ENCODE measurements around the gene SLC26A11. TPM values are rescaled to one million over a fixed set of nuclear protein-coding genes. Genes with fewer than 3 reads are reported as not detected.

SLC26A11 gene
- total RNA-seq, 1 experiment from 2014 or later, result 37.1 TPM

- no peak overlapping the region for H3K27ac Mint-ChIP-seq (ENCODE audit: unreplicated experiment)
- intact Hi-C loops (cut with micrococcal nuclease; ENCODE audit: unreplicated experiment), result no loop called here
- BruUV-seq (replicated peaks), result no TSS peak
- no peaks in the 10 kb centered on the region for H3K4me1 Mint-ChIP-seq (ENCODE audit: low read depth, unreplicated experiment)
- H3K9me3 Mint-ChIP-seq (ENCODE audit: unreplicated experiment), result no peaks in the 10 kb centered on the region
- POLR2A ChIA-PET, result no interaction called here
- H3K4me1 ChIP-seq, result no peaks in the 10 kb centered on the region
- CTCF ChIA-PET, result no interaction called here
- H3K4me3 Mint-ChIP-seq (ENCODE audit: unreplicated experiment), result no peak overlapping the region
- H3K4me3 ChIP-seq (ENCODE audit: low read depth, low read length), result no peak overlapping the region
- H3K9me3 ChIP-seq, result no peaks in the 10 kb centered on the region
- no peak for TF ChIP-seq CTCF (IDR thresholded peaks at IDR 0.05; ENCODE audit: insufficient read depth in 1 of 2, low read depth in 1 of 2, low read length in 1 of 2, severe bottlenecking in 1 of 2, unreplicated experiment in 1 of 2)
- no peak for DNase-seq
- H3K27me3 ChIP-seq (replicated peaks; ENCODE audit: control insufficient read depth, insufficient read depth, low read length), result no peaks in the 10 kb centered on the region
- H3K36me3 Mint-ChIP-seq (ENCODE audit: insufficient read depth, unreplicated experiment), result peaks cover 24% of the 10 kb centered on the region
- no peaks in the 10 kb centered on the region for H3K27me3 Mint-ChIP-seq (ENCODE audit: insufficient read depth, unreplicated experiment)
- peaks cover under 1% of the 10 kb centered on the region for H3K36me3 ChIP-seq (ENCODE audit: control insufficient read depth, insufficient read depth, low read length)
Measured at GRCh38 chr17:80286638-80286960, 66.4 kb downstream of the SLC26A11 start.

- BruUV-seq (replicated peaks), result no TSS peak
- POLR2A ChIA-PET, result no interaction called here
- H3K4me3 Mint-ChIP-seq (ENCODE audit: unreplicated experiment), result no peak overlapping the region
- H3K36me3 Mint-ChIP-seq (ENCODE audit: insufficient read depth, unreplicated experiment), result peaks cover 28% of the 10 kb centered on the region
- no peak overlapping the region for H3K27ac Mint-ChIP-seq (ENCODE audit: unreplicated experiment)
- DNase-seq, result no peak
- H3K36me3 ChIP-seq (ENCODE audit: control insufficient read depth, insufficient read depth, low read length), result peaks cover 2% of the 10 kb centered on the region
- H3K4me1 Mint-ChIP-seq (ENCODE audit: low read depth, unreplicated experiment), result no peaks in the 10 kb centered on the region
- no peak overlapping the region for H3K4me3 ChIP-seq (ENCODE audit: low read depth, low read length)
- no peaks in the 10 kb centered on the region for H3K9me3 ChIP-seq
- no peaks in the 10 kb centered on the region for H3K27me3 Mint-ChIP-seq (ENCODE audit: insufficient read depth, unreplicated experiment)
- H3K27me3 ChIP-seq (replicated peaks; ENCODE audit: control insufficient read depth, insufficient read depth, low read length), result no peaks in the 10 kb centered on the region
- H3K4me1 ChIP-seq, result 0 out of 2 replicates have a peak, but pooled peaks cover 2% of the 10 kb centered on the region
- CTCF ChIA-PET, result no interaction called here
- no peak for TF ChIP-seq CTCF (IDR thresholded peaks at IDR 0.05; ENCODE audit: insufficient read depth in 1 of 2, low read depth in 1 of 2, low read length in 1 of 2, severe bottlenecking in 1 of 2, unreplicated experiment in 1 of 2)
- no peaks in the 10 kb centered on the region for H3K9me3 Mint-ChIP-seq (ENCODE audit: unreplicated experiment)
- intact Hi-C loops (cut with micrococcal nuclease; ENCODE audit: unreplicated experiment), result no loop called here
Measured at GRCh38 chr17:80287038-80287437, 66.8 kb downstream of the SLC26A11 start.

GRCh38 chr17:80287806-80288567 is 67.8 kb downstream of the SLC26A11 start:
- Mint-ChIP-seq H3K27ac (ENCODE audit: unreplicated experiment) (no peak overlapping the region), H3K9me3 (ENCODE audit: unreplicated experiment) (no peaks in the 10 kb centered on the region), H3K36me3 (ENCODE audit: insufficient read depth, unreplicated experiment) (peaks cover 35% of the 10 kb centered on the region), H3K4me1 (ENCODE audit: low read depth, unreplicated experiment) (no peaks in the 10 kb centered on the region), H3K4me3 (ENCODE audit: unreplicated experiment) (no peak overlapping the region), H3K27me3 (ENCODE audit: insufficient read depth, unreplicated experiment) (no peaks in the 10 kb centered on the region)
- Histone ChIP-seq H3K4me1 (0 out of 2 replicates have a peak, but pooled peaks cover 4% of the 10 kb centered on the region), H3K4me3 (ENCODE audit: low read depth, low read length) (no peak overlapping the region), H3K27me3 (replicated peaks; ENCODE audit: control insufficient read depth, insufficient read depth, low read length) (no peaks in the 10 kb centered on the region), H3K9me3 (no peaks in the 10 kb centered on the region), H3K36me3 (ENCODE audit: control insufficient read depth, insufficient read depth, low read length) (peaks cover 4% of the 10 kb centered on the region)
- ChIA-PET POLR2A (no interaction called here), CTCF (no interaction called here)
- DNase-seq, result no peak
- no peak for TF ChIP-seq CTCF (IDR thresholded peaks at IDR 0.05; ENCODE audit: insufficient read depth in 1 of 2, low read depth in 1 of 2, low read length in 1 of 2, severe bottlenecking in 1 of 2, unreplicated experiment in 1 of 2)
- intact Hi-C loops (cut with micrococcal nuclease; ENCODE audit: unreplicated experiment), result no loop called here
- no TSS peak for BruUV-seq (replicated peaks)

All from Caco-2 (cell line).